ENCODE results near the gene MRGPRG. TPM values are rescaled to one million over a fixed set of nuclear protein-coding genes. Genes with fewer than 3 reads are reported as not detected.

MRGPRG gene
- total RNA-seq, 1 donor from 2014 or later = not detected

GRCh38 chr11:3180869-3181268 lies 37.7 kb downstream of the MRGPRG start:
- Histone ChIP-seq H3K27me3 (no peaks in the 10 kb centered on the region), H3K4me1 (no peaks in the 10 kb centered on the region), H3K4me3 (no peak overlapping the region), H3K27ac (no peak overlapping the region), H3K36me3 (no peaks in the 10 kb centered on the region), H3K9me3 (peaks cover 0 to 6% of the 10 kb centered on the region in 2 donors)
- intact Hi-C loops (cut with DNase I) = no loop called here
- no peak for DNase-seq (ENCODE audit: low spot score in 2 of 2)
- no peak for TF ChIP-seq CTCF (IDR thresholded peaks at IDR 0.05)

DNA sequence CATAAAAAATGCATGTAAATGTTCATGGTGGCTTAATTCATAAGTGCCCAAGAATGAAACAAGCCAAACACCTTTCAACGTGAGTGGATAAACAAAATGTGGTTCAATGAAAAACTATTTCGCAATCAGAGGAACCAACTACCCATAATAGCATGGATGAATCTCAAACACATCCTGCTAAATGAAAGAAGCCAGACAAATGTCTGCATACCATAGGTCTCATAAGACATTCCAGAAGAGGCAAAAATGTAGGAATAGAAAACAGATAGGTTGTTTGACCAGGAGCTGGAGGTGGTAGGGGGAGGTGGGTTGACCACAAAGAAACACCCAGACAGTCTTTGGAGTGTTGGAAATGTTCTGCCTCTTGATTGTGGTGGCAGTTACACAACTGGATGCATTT lies 40.3 kb downstream of the MRGPRG start:
- Histone ChIP-seq H3K27ac (no peak overlapping the region), H3K4me1 (no peaks in the 10 kb centered on the region), H3K27me3 (no peaks in the 10 kb centered on the region), H3K36me3 (no peaks in the 10 kb centered on the region), H3K4me3 (no peak overlapping the region), H3K9me3 (peaks cover 0 to 6% of the 10 kb centered on the region in 2 donors)
- no peak for TF ChIP-seq CTCF (IDR thresholded peaks at IDR 0.05)
- intact Hi-C loops (cut with DNase I) = no loop called here
- DNase-seq (ENCODE audit: low spot score in 2 of 2) = no peak

- Histone ChIP-seq H3K27me3 (no peaks in the 10 kb centered on the region), H3K9me3 (peaks cover 0 to 6% of the 10 kb centered on the region in 2 donors), H3K36me3 (no peaks in the 10 kb centered on the region), H3K4me3 (no peak overlapping the region), H3K4me1 (no peaks in the 10 kb centered on the region), H3K27ac (no peak overlapping the region)
- TF ChIP-seq CTCF (IDR thresholded peaks at IDR 0.05) = no peak
- intact Hi-C loops (cut with DNase I) = no loop called here
- no peak for DNase-seq (ENCODE audit: low spot score in 2 of 2)
Observed at GRCh38 chr11:3177931-3178330, 40.7 kb downstream of the MRGPRG start.

- DNase-seq (ENCODE audit: low spot score in 2 of 2) = no peak
- Histone ChIP-seq H3K36me3 (no peaks in the 10 kb centered on the region), H3K27me3 (no peaks in the 10 kb centered on the region), H3K4me1 (no peaks in the 10 kb centered on the region), H3K4me3 (no peak overlapping the region), H3K27ac (no peak overlapping the region), H3K9me3 (peaks cover 0 to 6% of the 10 kb centered on the region in 2 donors)
- no peak for TF ChIP-seq CTCF (IDR thresholded peaks at IDR 0.05)
- intact Hi-C loops (cut with DNase I) = no loop called here
Observed at GRCh38 chr11:3176487-3176886, 42.1 kb downstream of the MRGPRG start.

DNA sequence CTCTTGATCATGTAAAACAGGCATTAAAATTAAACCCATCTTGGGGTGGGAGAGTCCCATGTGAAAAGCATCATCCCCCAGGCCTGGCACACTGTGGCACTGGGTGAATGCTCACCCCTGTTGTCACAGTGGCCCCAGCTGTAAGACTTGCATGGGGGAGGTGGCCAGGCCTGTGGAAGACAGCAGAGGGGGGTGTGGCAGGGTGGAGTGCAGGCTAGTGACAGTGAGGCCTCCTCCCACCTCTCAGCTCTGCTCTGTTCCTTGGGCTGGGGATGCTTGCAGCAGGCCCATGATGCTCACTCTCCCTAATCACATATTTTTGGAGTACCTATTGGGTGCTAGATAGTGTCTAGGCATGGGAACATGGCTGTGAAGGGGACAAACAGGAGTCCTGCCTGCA lies 43.4 kb downstream of the MRGPRG start:
- intact Hi-C loops (cut with DNase I) = no loop called here
- no peak for TF ChIP-seq CTCF (IDR thresholded peaks at IDR 0.05)

GRCh38 chr11:3174387-3174786 lies 44.2 kb downstream of the MRGPRG start:
- Histone ChIP-seq H3K27ac (no peak overlapping the region), H3K36me3 (no peaks in the 10 kb centered on the region), H3K27me3 (no peaks in the 10 kb centered on the region), H3K4me3 (no peak overlapping the region), H3K9me3 (peaks cover 0 to 6% of the 10 kb centered on the region in 2 donors), H3K4me1 (peaks cover 0 to 11% of the 10 kb centered on the region in 2 donors)
- TF ChIP-seq CTCF (IDR thresholded peaks at IDR 0.05) = no peak
- intact Hi-C loops (cut with DNase I) = loop anchor here (5.0 kb wide), 1 partner anchor 43 kb away; the partner anchor contains the start of gene MRGPRG
- no peak for DNase-seq (ENCODE audit: low spot score in 2 of 2)

More for the DNA sequence above, 43.4 kb downstream of the MRGPRG start:
- Histone ChIP-seq H3K27me3 (no peaks in the 10 kb centered on the region), H3K4me1 (peaks cover 0 to 3% of the 10 kb centered on the region in 2 donors), H3K36me3 (no peaks in the 10 kb centered on the region), H3K4me3 (no peak overlapping the region), H3K9me3 (peaks cover 0 to 6% of the 10 kb centered on the region in 2 donors), H3K27ac (no peak overlapping the region)
- peak in 1 of 2 donors; percentile 3 for DNase-seq (ENCODE audit: low spot score in 2 of 2)

Data from ascending aorta (tissue), 2 donors.